Duodenal mucosa (tissue), 2 donors: ENCODE measurements around the gene CAP2.
"Not testable (repeated sequence)": the region's sequence is repeated elsewhere in the genome, so short reads cannot be mapped to it uniquely, and the experiment has no call there.

Experiments used
- H3K27ac ChIP-seq: one replicate; pipeline ENCODE4 v1.7.0; 2013; ENCODE audit warnings: low read depth, low read length
- H3K27me3 ChIP-seq, 2 donors: one replicate each; pipeline ENCODE4 v1.7.0; 2013; ENCODE audit warnings: low read length in 2 of 2, control low read depth in 1 of 2; ENCODE audit not compliant: insufficient read depth in 2 of 2, control insufficient read depth in 1 of 2
- H3K36me3 ChIP-seq, 2 donors: one replicate each; pipeline ENCODE4 v1.7.0; 2013; ENCODE audit warnings: low read length in 2 of 2, control low read depth in 1 of 2; ENCODE audit not compliant: insufficient read depth in 2 of 2, control insufficient read depth in 1 of 2
- H3K4me1 ChIP-seq, 2 donors: one replicate each; pipeline ENCODE4 v1.7.0; 2013; ENCODE audit warnings: low read length in 2 of 2, control low read depth in 1 of 2; ENCODE audit not compliant: insufficient read depth in 2 of 2, control insufficient read depth in 1 of 2
- H3K4me3 ChIP-seq, 2 donors: one replicate each; pipeline ENCODE4 v1.7.0; 2013; ENCODE audit warnings: low read length in 2 of 2, low read depth in 1 of 2
- H3K9ac ChIP-seq, 2 donors: one replicate each; pipeline ENCODE4 v1.7.0; 2013; ENCODE audit warnings: low read length in 2 of 2, low read depth in 1 of 2
- H3K9me3 ChIP-seq, 2 donors: one replicate each; pipeline ENCODE4 v1.7.0; 2013; ENCODE audit warnings: low read length in 2 of 2, control low read depth in 1 of 2; ENCODE audit not compliant: control insufficient read depth in 1 of 2

The CAP2 gene

DNA sequence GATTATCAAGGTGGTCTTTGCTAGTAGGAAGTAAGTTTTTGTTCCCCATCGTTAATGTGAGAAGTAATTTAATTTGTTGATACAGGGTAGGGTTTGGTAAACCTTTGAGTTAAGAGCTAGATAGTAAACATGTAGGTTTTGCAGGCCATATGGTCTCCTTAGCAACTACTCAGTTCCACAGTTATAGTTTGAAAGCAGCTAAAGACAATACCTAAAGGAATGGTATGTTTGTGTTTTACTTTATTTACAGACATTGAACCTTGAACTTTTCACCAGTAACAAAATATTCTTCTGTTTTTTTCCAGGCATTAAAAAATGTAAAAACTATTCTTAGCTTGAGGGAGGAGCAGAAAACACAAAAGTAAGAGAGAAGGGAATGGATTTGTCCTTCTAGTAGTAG, 1.7 kb downstream of the CAP2 start:
- H3K4me3 ChIP-seq = no peak overlapping the region
- no peaks in the 10 kb centered on the region for H3K9me3 ChIP-seq
- H3K9ac ChIP-seq = no peak overlapping the region
- no peaks in the 10 kb centered on the region for H3K36me3 ChIP-seq
- H3K4me1 ChIP-seq = peaks cover 0 to 4% of the 10 kb centered on the region in 2 donors
- H3K27ac ChIP-seq = no peak overlapping the region
- no peaks in the 10 kb centered on the region for H3K27me3 ChIP-seq

DNA sequence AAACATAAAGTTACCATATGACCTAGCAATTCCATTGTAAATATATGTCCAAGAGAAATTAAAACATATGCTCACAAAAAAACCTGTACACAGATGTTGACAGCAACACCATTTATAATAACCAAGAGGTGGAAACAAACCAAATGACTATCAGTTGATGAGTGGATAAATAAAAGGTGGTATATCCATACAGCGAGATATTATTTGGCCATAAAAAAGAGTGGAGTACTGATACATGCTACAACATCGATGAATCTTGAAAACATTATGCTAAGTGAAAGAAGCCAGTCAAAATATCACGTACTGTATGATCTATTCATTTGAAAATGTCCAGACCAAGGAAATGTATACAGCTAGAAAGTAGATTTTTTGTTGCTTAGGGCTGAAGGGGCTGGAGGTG, 2.9 kb downstream of the CAP2 start:
- no peaks in the 10 kb centered on the region for H3K9me3 ChIP-seq

DNA sequence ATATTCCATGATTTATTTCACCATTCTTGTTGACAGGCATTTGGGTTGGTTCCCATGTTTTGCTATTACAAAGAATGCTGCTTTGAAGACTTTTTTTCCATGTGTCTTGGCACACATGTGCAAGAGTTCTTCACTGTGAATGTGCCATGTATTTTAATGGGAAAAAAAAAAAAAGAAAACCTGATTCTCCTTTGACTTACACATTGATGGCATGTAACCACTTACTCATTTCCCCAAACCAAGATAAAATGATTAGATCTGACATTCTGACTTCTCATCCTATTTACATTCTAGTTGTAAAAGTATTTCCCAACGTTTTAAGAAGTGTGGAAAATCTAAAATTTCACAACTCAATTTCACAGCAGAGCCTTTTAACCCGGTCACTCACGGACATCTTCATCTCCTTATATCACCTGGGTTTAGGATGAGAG, 4.4 kb downstream of the CAP2 start:
- no peak overlapping the region for H3K4me3 ChIP-seq
- H3K4me1 ChIP-seq = peaks cover 0 to 4% of the 10 kb centered on the region in 2 donors
- no peaks in the 10 kb centered on the region for H3K27me3 ChIP-seq
- H3K9ac ChIP-seq = no peak overlapping the region
- H3K36me3 ChIP-seq = no peaks in the 10 kb centered on the region
- no peak overlapping the region for H3K27ac ChIP-seq
- H3K9me3 ChIP-seq = no peaks in the 10 kb centered on the region

More for the DNA sequence above, 2.9 kb downstream of the CAP2 start:
- Histone ChIP-seq H3K27me3 (no peaks in the 10 kb centered on the region), H3K36me3 (no peaks in the 10 kb centered on the region), H3K27ac (no peak overlapping the region), H3K4me3 (no peak overlapping the region), H3K9ac (no peak overlapping the region), H3K4me1 (peaks cover 0 to 4% of the 10 kb centered on the region in 2 donors)

DNA sequence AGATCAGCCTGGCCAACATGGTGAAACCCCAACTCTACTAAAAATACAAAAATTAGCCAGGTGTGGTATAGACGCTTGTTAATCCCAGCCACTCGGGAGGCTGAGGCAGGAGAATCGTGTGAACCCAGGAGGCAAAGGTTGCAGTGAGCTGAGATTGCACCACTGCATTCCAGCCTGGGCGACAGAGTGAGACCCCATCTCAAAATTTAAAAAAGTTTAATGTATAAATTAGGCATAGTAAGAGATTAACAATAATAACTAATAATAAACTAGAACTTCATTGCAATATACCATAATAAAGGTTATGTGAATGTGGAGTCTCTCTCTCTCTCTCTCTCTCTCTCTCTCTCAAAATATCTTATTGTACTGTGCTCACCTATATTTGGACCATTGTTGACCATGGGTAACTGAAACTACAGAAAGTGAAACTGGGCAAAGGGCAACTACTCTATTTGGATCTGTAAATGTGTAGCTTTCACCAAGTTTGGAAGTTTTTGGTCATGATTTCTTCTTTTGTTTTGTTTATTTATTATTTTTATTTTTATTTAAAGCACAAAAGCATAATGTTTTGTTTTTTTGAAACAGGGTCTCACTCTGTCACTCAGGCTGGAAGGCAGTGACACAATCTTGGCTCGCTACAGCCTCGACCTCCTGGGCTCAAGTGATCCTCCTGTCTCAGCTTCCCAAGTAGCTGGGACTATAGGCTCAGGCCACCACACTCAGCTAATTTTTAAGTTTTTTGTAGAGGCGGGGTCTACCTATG, 12.0 kb downstream of the CAP2 start:
- H3K9ac ChIP-seq, H3K4me3 ChIP-seq, H3K27ac ChIP-seq, H3K27me3 ChIP-seq, H3K4me1 ChIP-seq, H3K9me3 ChIP-seq, H3K36me3 ChIP-seq: not testable (repeated sequence)

DNA sequence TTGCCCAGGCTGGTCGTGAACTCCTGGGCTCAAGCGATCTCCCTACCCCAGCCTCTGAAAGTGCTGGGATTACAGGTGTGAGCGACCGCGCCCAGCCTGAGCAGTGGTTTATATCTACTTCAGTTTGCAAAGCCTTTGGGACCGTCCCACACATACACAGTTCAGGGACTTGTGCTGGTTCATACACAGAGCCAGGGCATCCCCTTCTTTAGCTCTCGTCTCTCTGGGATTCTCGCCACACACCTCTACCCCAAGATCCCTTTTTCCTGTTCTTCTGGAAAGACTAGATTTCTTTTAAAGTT, 12.5 kb downstream of the CAP2 start:
- no peak overlapping the region for H3K27ac ChIP-seq
- no peaks in the 10 kb centered on the region for H3K9me3 ChIP-seq
- no peaks in the 10 kb centered on the region for H3K27me3 ChIP-seq
- H3K4me3 ChIP-seq = no peak overlapping the region
- H3K4me1 ChIP-seq = no peaks in the 10 kb centered on the region
- no peaks in the 10 kb centered on the region for H3K36me3 ChIP-seq
- H3K9ac ChIP-seq = no peak overlapping the region

DNA sequence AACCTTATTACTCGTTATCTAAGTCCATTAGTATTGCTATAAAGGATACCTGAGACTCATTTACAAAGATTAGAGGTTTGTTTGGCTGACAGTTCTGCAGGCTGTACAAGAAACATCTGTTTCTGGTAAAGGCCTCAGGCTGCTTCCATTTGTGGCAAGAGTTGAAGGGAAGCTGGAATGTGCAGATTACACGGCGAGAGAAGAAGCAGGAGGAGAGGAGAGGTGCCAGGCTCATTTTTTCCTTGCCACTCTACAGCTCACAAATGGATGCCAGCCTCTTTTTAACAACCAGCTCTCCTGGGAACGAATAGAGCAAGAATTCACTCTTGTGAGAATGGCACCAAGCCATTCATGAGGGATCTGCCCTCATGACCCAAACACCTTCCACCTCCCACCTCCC, 14.7 kb downstream of the CAP2 start:
- no peaks in the 10 kb centered on the region for H3K4me1 ChIP-seq
- H3K9me3 ChIP-seq = no peaks in the 10 kb centered on the region
- H3K4me3 ChIP-seq = no peak overlapping the region
- H3K27me3 ChIP-seq = no peaks in the 10 kb centered on the region
- no peak overlapping the region for H3K27ac ChIP-seq
- H3K9ac ChIP-seq = no peak overlapping the region
- no peaks in the 10 kb centered on the region for H3K36me3 ChIP-seq

DNA sequence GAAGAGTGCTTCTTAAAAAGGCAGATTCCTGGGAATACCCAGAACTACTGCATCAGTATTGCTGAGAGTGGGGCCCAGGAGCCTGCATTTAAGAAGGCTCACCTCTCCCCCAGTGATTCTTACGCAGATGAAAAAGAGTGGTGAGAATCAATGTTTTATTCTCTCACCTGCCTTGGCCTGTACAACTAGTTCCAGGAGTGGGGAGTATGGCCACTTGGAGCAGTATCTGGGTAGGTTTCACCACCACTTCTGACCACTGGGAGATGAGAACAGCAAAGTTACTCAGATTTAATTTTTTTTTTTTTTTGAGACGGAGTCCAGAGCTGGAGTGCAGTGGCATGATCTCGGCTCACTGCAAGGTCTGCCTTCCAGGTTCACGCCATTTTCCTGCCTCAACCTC, 16.9 kb downstream of the CAP2 start:
- H3K4me3 ChIP-seq = no peak overlapping the region
- no peaks in the 10 kb centered on the region for H3K36me3 ChIP-seq
- H3K4me1 ChIP-seq = no peaks in the 10 kb centered on the region
- H3K9ac ChIP-seq = no peak overlapping the region
- no peaks in the 10 kb centered on the region for H3K27me3 ChIP-seq
- no peak overlapping the region for H3K27ac ChIP-seq
- H3K9me3 ChIP-seq = no peaks in the 10 kb centered on the region

DNA sequence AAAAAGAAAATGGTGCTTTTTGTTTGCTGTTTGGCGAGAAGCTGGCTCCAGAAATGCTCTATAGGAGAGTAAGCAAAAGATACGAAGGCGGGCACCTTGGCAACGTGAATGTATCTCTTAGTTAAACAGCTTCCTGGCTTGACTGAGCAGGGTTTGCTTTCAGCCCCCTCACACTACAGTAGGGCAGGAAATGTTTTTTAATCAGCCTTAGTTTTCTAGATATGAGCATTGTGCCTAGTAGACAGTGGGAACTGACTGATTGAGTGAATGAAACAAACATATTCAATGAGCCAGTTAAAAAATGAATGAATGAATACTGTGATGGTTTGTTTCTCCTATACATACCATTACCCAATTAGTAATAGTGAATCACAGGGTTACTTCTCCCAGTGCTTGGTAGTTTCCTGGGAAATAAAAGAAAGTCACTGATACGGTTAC, 19.9 kb downstream of the CAP2 start:
- no peak overlapping the region for H3K27ac ChIP-seq
- H3K9ac ChIP-seq = no peak overlapping the region
- no peak overlapping the region for H3K4me3 ChIP-seq
- no peaks in the 10 kb centered on the region for H3K9me3 ChIP-seq
- no peaks in the 10 kb centered on the region for H3K4me1 ChIP-seq
- H3K27me3 ChIP-seq = no peaks in the 10 kb centered on the region
- H3K36me3 ChIP-seq = no peaks in the 10 kb centered on the region

DNA sequence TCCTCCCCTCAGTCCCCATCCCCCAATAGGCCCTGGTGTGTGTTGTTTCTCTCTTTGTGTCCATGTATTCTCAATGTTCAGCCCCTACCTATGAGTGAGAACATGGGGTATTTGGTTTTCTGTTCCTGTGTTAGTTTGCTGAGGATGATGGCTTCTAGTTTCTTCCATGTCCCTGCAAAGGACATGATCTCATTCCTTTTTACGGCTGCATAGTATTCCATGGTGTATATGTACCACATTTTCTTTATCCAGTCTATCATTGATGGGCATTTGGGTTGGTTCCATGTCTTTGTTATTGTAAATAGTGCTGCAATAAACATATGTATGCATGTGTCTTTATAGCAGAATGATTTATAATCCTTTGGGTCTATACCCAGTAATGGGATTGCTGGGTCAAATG, 21.0 kb downstream of the CAP2 start:
- not testable (repeated sequence) for H3K9me3 ChIP-seq, H3K4me1 ChIP-seq, H3K27ac ChIP-seq, H3K9ac ChIP-seq, H3K36me3 ChIP-seq, H3K27me3 ChIP-seq, H3K4me3 ChIP-seq

DNA sequence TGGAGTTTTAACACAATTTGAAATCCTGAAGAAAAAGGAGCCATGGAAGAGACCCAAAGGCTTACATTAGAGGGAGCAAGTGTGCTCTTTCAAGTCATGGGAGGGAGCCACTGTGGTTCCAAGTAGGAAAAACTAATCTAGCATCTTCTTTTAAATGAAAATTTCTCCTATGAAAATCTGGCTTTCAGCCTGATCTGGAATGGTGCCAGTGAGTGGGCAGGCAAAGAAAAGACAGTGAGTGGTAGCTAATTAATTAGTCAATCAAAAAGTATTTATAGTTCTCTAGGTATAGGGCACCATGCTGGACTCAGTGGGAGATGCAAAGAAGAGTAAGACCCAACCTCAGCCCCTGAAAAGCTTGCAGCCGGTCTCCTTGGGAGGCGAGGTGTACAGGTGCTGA, 21.9 kb downstream of the CAP2 start:
- H3K27ac ChIP-seq = no peak overlapping the region
- H3K4me1 ChIP-seq = no peaks in the 10 kb centered on the region
- no peak overlapping the region for H3K9ac ChIP-seq
- H3K9me3 ChIP-seq = no peaks in the 10 kb centered on the region
- no peaks in the 10 kb centered on the region for H3K27me3 ChIP-seq
- H3K36me3 ChIP-seq = no peaks in the 10 kb centered on the region
- no peak overlapping the region for H3K4me3 ChIP-seq

DNA sequence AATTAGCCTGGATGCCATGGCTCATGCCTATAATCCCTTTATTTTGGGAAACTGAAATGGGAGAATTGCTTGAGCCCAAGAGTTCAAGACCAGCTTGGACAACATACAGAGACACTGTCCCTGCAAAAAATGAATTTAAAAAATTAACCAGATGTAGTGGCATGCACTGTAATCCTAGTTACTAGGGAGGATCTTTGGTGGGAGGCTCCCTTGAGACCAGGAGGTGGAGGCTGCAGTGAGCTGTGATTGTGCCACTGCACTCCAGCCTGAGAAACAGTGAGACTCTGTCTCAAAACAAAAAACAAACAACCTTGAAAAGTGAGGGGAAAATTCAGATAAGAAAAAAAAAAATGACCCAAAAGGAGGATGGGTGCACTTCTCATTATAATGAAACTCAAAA, 23.4 kb downstream of the CAP2 start:
- no peaks in the 10 kb centered on the region for H3K9me3 ChIP-seq
- H3K27ac ChIP-seq = no peak overlapping the region
- H3K36me3 ChIP-seq = no peaks in the 10 kb centered on the region
- peaks cover 0 to 2% of the 10 kb centered on the region in 2 donors for H3K27me3 ChIP-seq
- H3K4me1 ChIP-seq = no peaks in the 10 kb centered on the region
- no peak overlapping the region for H3K4me3 ChIP-seq
- no peak overlapping the region for H3K9ac ChIP-seq
